Tibial nerve (tissue), 4 donors: Measurements from ENCODE around the gene TAX1BP1.

Experiments used
- EP300 ChIP-seq, 2 donors: sonication (generic); formaldehyde crosslinking; IDR thresholded peaks; one replicate each; pipeline ENCODE4 v1.6.1; 2017; ENCODE audit warnings: antibody characterized with exemption in 2 of 2, mild to moderate bottlenecking in 1 of 2
- POLR2A ChIP-seq, 2 donors: fragments of 450-650 bp; IDR thresholded peaks; one replicate each; pipeline ENCODE4 v1.6.1; 2017; ENCODE audit warnings: antibody characterized with exemption in 2 of 2, mild to moderate bottlenecking in 2 of 2, moderate library complexity in 2 of 2
- TF ChIP-seq, protein P1 (sequence below), 5 experiments: fragments of 200-600 bp in 3 of 5; fragments of 450-650 bp in 2 of 5; sonication (generic) in 3 of 5; IDR thresholded peaks; one replicate each; pipeline ENCODE4 v1.5.1; 2016 to 2019; ENCODE audit warnings: antibody characterized with exemption in 5 of 5, mild to moderate bottlenecking in 3 of 5, moderate library complexity in 2 of 5

DNA sequence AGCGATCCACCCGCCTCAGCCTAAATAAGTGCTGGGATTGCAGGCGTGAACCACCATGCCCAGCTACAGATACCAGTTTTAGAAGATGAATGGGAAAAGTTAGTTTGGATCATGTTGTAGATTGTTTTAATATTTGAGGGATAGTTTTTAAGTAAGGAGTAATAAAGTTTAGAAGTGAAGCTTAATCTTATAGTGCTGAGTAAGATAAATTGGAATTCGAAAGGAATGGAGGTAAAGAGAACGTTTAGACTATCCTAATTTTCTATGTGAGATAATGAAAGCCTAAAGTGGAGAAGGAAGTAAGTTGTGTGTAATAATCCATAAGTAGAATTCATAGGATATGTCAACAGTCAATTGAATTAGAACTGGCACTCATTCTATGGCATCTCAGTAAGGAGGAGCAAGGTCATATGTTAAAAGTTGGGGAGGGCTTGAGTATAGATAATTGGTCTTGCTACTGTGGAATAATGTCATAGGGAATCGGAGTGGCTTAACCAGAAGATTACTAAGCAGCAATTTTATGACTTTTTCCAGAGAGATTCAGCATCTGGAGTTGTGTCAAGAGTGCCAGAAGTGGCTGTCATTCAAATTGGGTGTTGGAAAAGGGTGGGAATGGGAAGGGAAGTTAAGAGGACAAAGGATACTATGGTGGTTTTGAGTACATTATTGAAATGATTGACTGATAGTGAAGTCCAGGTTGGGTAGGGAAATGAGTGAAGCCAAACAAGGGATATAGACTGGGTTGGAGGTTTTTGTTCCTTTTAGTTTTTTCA lies 12.1 kb downstream of the TAX1BP1 start:
- TF ChIP-seq, protein P1, sequence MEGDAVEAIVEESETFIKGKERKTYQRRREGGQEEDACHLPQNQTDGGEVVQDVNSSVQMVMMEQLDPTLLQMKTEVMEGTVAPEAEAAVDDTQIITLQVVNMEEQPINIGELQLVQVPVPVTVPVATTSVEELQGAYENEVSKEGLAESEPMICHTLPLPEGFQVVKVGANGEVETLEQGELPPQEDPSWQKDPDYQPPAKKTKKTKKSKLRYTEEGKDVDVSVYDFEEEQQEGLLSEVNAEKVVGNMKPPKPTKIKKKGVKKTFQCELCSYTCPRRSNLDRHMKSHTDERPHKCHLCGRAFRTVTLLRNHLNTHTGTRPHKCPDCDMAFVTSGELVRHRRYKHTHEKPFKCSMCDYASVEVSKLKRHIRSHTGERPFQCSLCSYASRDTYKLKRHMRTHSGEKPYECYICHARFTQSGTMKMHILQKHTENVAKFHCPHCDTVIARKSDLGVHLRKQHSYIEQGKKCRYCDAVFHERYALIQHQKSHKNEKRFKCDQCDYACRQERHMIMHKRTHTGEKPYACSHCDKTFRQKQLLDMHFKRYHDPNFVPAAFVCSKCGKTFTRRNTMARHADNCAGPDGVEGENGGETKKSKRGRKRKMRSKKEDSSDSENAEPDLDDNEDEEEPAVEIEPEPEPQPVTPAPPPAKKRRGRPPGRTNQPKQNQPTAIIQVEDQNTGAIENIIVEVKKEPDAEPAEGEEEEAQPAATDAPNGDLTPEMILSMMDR (IDR thresholded peaks at IDR 0.05): no peak
- TF ChIP-seq POLR2A (IDR thresholded peaks at IDR 0.05): no peak
- no peak for TF ChIP-seq EP300 (IDR thresholded peaks at IDR 0.05)
